NCI-H774 (cell line): Measurements from ENCODE around the gene SIRPA.

ENCODE experiments used
- DNase-seq: peaks from one replicate; lab custom pipeline; 2025; lab: John Stamatoyannopoulos, UW

SIRPA gene

DNA sequence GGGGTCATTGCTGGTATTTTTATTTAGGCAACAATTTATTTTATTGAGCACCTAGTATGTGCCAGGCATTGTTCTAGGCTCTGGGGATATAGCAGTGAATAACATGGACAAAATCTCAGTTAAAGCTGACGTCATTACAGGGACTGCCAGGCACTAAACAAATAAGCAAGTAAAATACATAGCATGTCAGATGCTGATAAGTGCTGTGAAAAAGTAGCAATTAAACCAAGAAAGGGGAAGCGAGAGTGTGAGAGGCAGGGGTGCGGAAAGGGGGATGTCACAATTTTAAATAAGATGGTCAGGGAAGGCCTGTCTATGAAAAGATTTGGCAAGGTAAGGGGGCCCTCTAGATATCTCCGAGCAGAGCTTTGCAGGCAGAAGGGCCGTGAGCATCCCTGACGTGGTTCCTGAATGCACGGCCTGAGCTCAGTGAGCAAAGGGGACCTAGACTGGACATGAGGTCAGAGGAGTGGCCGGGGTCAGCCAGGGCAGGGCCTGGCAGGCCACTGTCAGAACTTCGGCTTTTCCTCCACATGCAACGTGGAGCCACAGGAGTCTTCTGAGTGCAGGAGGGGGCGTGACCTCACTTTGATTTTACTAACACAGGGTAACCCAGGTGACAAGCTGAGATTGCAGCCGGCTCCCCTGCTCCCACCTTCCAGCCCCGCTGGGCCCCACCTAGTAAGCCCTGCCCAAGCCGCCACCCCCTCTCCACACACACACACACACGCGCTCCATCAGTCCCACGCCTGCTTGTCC lies 24.2 kb upstream of the SIRPA start:
- no peak for DNase-seq

DNA sequence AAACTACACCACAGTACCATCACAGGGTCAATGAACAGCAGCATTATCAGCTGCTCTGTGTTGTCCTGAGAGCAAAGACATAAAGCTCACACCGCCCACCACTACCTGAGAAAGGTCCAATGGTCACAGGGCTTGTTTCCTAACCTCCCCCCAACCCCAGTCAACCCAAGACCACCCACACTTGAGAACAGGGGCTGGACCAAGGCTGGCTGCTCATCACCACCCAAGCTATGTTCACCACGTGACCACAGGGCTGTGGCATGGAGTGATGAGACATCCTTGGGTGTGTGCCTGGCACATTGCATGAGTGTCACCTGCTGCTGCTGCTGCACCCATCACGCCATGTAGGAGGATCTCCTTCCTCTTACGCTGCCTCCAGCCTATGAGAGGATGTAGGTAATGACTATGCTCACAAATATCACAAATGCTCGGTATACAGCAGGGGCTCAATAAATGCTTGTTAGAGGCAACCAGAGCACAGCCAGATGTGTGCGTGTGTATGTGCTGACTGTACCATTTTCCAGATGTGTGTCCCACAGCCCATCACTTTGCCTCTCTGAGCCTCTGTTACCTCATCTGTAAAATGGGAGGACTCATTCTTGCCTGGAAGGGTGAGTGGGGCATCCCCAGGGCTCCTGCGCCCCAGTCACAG lies 23.3 kb upstream of the SIRPA start:
- DNase-seq = no peak

DNA sequence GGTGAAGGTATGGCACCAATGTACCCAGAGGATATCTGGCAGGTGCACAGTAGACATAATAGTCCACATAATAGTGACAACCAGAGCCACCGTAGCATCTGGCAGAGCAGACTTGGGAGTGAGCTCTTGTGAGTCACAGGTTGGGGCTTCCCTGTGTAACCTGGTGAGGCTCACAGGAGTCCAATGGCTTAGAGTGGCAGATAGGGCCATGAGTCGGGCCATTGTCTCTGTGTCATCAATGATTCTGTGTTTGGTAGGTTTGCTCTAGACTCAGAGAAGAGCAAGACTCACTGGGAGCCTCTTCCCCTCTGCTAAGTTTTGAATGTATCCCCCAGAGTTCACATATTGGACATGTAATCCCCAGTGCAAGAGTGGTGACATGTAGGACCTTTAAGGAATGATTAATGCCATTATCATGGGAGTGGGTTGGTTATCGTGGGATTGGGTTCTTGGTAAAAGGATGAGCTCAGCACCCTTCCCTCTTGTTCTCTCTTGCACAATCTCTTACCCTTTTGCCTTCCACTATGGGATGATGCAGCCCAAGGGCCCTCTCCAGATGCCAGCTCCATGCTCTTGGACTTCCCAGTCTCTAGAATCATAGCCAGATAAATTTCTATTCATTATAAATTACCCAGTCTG lies 22.6 kb upstream of the SIRPA start:
- DNase-seq = no peak

DNA sequence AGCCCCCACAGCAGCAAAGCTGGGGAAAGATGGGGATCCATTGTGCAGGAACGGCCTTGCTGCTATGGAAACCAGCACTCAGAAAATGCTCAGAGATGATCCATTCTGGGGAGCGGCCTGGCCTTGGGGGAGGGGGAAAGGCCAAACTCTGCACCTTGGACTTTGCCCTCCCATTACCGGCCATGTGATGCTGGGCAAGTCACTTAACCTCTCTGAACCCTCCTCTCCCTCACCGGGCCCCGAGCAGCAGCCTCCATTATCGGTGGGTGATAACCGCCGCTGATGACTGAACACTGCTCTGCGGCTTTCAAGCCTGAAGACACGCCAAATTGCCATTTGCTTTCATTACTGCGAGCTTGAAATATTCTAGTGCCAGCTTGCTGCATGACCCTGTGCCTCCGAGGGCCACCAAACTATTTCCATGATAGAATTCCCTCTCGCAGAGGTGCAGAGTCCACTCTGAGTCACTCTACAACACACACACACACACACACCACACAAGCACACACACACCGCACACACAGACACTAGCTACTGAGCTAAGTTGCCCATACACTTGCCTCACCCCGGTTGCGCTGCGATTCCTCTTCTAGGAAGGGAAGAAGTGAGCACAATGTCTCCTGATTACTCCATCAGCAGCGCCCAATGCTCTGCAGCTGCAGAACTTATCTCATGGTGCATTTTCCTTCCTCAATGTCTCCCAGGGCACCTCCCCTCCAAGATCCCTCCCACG lies 20.6 kb upstream of the SIRPA start:
- DNase-seq = no peak

DNA sequence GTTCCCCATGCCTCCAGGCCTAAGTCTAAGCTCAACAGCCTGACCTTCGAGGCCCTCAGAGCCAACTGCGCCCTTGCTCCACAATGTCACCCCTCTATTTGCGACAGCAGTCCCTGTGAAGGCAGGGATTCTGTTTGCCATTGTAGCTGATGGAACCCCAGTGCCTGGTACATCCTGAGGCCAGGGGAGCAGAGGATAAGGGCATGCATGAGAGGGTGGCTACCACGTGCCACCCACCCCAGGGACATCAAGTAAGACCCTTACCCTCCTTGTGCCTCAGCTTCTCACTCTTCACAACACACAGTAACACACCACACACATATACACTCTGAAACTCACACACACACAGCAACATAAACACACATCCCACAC lies 20.0 kb upstream of the SIRPA start:
- DNase-seq = no peak

DNA sequence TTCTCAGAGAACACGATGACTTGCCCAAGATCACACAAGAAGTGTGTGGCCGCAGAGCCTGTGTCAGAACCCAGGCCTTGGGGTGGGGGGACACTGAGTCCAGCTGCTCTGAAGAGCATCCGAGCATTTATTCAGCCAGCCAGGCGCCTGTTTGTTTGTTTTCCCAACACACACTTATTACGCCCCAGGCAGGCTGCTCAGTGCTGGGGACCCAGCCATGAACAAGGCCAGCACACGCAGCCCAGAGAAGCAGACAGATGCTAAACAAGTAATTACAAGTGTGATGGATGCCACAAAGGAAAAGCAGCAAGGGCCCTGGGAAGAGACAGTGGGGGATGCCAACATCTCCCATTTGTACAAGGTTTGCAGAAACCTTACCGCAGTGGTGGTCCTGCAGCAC lies 19.4 kb upstream of the SIRPA start:
- DNase-seq = no peak

DNA sequence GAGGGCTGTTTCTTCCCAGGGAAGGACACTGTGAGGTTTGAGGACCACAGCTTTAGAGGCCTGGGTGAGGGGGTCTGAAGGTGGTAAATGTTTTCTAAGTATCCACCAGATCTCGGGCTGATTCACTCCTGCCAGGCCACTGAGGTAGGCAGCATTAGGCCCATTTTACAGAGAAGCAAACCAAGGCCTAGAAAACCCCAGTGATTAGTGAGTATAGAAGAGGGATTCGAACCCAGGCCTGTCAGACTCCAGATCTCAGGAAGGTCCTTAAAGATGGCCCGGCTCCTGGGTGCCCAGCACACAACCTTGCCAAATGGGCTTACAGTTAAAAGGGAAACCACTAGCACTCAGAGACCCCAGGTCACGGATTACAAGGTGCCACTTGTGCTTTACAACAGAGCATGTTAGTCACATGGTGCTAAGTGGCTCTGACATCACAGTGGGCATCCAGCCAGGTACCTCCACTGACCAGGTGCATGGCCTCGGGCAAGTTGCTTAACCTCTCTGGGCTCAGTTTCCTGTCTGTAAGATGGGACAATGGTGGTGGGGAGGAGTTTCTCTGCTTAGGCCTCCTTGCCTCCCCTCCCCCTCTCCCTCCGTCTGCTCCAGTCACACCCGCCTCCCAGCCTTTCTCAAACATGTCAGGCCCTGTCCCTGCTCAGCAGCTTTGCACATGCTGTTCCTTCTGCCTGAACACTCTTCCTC lies 18.8 kb upstream of the SIRPA start:
- no peak for DNase-seq

DNA sequence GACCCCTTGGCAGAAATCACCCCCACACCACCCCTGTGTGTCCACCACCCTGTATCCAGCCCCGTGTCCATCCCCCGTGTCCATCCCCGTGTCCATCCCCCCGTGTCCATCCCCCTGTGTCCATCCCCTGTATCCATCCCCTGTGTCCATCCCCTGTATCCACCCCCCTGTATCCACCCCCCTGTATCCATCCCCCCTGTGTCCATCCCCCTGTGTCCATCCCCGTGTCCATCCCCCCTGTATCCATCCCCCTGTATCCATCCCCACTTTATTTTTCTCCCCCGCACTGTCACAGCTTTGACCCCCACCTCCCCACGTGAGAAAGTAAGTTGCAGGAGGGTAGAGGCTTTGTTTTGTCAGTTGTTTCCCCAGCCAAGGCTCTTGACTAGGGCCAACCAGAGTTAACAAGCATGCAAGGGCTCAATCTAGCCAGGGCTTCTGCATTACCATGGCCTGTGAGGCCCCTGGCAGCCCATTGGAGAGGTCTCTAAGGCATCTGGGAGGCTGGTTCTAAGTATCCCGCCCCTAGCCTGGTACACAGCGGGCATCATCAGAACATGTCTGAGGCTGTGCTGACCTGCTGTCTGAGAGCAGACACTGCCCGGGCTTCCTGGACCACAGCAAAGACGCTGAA lies 18.1 kb upstream of the SIRPA start:
- DNase-seq = no peak

DNA sequence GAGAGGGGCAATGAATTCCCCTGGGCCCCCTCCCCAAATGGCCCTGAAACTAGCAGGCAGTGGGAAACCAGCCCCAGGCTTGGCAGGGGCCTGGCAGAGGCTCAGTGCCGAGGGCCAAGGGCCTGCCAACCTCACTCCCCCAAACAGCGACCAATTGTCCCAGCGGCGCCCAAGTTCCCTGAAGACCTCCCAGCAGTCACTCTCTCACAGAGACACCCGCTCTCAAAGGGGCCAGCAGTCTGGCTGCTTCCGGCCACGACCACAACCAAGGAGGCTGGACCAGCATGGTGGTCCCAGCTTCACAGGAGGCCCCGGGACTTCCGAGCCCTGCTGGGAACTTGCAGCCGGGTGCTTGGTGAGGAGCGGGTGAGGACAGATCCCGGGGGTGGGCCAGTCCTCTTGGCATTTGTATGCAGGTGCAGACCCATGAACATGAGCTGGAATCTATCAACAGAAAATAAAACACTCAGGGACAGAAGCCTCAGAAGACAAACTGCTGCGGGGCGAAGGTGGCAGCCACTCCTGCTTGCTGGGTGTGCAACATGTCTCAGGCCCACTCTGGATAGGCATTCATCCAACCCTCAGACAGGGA lies 17.5 kb upstream of the SIRPA start:
- DNase-seq = no peak

DNA sequence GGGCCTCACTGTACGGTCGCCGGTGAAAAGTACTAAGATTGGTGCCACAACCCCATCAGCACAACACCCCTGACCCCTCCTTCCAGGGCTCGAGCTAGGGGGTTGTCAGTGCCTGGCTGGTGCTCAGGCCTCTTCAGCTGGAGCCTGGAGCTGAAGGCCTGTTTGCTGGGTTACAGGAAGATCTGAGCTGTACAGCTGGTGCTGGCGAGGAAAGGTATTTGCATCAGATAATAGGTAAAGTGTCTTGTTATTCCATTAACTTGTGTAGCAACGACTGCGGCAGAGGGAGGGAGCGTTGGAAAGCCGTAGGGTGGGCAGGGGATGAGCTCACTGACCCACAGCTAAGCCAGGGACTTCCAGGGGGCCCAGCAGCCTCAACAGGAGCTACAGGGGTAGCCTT lies 15.8 kb upstream of the SIRPA start:
- DNase-seq = no peak

DNA sequence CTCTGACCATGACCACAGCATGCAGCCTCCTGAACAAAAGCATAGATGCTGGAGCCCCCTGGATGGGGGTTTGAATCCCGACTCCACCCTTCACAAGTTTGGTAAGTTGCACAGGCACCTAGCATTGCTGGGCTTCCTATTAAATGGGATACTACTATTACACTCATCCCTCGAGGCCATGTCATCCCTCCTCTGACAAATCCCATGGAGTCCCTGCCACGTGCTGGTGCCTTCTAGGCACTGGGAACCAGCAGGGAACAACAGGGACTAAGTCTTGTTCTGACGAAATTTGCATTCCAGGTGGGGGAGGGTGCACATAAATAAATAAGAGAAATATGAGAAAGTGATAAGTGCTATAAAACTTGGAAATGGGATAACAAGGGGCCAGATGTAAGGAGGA lies 15.3 kb upstream of the SIRPA start:
- DNase-seq = no peak

DNA sequence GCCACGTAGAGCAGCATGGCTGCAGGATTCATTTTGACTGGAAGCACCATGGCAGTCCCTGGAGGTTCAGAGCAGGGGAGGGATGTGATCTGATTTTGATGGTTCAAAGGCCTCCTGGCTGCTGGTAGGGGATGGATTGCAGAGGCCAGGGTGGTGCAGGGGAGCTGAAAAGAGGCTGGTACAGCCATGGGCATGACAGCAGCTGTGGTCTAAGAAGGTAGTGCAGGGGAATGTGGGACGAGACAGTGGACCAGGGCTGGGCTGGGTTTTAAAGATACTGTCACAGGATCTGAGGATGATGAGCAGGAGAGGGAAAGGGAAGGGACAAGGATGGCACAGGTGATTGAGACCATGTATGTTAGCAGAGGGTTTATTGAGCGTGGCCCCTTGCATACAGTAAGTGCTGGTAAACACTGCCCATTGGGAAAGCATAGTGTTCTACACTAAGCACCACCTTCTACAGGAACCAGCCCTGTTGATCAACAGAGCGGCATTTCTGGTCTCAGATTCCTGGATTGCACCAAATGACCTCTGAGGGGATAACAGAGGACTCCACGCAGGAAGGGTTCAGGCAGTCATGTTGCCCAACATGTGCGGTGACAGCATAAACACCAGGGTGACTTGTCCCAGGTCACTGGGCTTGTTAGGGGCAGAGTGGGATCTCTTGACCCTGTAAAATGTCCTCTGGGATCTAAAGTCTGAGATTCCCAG lies 14.5 kb upstream of the SIRPA start:
- DNase-seq = no peak

DNA sequence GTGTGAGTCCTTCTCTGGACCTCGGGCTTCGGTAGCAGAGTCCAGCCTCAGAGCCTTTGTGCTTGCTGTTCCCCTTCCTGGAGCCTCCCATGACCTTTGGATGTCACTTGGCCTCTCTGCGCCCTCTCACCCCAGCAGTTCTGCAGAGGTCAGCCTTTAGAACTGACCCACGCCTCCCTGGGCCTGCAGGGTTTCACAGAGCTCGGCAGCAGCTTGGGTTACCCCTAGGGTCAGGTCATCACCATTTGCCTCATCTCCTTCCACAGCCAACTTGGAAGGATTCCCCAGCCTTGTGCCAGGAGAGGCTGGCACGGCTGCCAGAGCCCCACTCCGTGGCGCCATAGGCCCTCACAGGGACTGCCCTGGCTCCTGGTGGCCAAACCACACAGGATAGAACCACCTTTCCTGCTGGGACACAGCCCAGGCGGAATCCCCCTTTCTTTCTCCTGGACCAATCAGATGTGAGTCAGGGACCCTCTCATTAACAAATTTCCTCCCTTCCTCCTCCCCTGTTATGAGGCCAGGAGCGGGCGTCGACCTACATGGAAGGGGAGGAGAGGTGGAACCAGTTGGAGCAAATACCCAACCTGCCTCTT lies 13.9 kb upstream of the SIRPA start:
- no peak for DNase-seq

DNA sequence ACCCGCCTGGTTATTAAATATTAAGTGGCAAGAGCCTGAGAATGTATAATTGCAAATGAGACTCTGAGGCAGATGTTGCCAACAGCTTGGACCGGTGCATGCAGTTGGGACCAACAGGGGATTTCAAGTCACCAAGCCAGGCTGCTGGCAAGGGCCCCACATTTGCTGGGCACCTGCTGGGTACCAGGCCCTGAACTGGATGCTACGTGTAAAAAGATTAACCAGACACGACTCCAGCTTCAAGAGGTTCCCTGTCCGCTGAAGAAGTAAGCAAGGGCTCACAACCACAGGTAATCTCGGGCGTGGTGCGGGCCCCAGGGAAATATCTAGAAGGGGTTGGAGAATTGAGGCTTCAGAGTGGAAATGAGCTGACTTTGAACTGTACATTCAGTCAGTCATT lies 13.2 kb upstream of the SIRPA start:
- no peak for DNase-seq

DNA sequence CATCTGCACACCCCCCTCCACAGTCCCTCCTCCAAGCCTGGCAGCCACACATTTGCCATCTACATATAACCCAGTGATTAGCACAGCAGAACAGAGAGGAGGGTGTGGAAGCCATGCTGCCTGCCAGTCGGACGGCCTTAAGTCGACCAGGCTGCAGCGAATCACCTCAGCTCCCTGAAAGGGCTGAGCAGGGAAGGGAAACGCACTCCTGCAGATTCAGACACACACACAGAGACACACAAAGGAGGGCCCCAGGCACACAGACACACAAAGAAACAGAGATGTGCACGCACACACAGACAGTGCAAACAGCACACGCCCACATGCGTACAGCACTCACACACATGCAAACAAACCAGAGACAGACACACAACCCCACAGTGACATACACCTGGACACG lies 11.2 kb upstream of the SIRPA start:
- DNase-seq = no peak

DNA sequence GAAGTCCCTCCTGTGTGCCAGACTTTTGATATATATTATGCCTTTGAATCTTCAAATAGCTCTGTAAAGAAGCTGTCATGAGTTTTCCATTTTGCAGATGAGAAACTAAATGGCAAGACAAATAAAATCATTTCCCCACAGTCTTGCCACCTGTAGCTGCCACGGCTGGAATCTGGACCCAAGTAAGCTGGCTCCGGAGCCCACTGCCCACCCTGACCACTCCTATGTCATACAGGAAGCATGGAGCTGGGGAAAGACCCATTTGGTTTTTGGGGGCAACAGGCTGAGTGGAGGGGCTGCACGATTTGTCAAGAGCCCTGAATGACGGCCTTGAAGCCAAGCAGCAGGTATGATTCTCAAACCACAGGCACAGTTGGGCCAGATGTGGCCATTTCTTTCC lies 10.0 kb upstream of the SIRPA start:
- DNase-seq = no peak

DNA sequence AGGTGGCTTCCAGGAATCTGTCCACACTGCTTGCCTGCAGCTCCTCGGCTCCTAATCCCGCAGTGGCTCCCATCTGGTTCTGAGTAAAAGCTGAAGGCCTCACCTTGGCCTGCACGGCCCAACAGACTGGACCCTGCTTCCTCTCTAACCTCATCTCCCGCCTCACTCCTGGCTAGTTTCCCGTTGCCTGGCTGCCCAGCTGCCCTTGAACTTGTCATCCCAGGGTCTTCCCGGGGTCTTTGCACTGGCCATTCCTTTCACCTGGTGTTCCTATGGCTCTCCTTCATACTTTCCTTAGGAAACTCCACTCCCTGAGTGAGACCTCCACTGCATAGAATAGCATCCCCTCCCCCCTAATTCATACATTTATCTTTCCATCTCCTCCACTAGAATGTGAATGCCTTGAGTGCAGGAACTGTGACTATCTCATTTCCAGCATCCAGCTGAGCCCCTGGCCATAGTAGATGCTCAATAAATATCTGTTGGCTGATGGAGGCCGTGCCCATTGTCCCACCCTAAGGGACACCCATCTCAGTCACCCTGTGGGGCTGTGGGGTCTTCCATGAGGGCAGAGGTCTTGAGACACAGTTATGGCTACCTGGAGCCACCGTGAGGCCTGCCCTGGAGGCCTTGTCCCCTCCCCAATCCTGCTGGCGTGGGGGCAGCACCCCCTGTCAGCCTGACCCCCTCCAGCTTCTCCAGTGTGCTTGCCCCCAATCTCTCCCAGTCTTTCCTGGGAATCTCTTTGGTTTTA lies 9.1 kb upstream of the SIRPA start:
- no peak for DNase-seq

DNA sequence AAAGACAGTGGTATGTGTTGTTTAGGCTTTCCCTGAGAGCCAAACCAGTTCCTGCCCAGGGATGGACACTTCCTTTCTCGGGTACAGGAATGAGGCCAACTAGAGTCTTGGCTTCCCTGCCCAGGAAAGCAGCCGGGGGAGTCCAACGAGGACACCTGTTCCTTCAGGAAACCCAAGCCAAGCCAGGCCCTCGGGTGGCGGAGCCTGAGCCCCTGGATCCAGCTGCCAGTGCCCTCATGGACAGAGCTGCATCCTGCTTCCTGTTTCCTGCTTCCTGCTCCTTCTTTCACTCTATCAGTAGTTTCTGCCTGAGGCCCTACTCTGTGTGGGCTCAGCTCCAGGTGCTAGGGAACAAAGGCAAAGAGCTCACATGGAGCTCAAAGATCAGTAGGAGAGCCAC lies 7.9 kb upstream of the SIRPA start:
- DNase-seq = no peak

DNA sequence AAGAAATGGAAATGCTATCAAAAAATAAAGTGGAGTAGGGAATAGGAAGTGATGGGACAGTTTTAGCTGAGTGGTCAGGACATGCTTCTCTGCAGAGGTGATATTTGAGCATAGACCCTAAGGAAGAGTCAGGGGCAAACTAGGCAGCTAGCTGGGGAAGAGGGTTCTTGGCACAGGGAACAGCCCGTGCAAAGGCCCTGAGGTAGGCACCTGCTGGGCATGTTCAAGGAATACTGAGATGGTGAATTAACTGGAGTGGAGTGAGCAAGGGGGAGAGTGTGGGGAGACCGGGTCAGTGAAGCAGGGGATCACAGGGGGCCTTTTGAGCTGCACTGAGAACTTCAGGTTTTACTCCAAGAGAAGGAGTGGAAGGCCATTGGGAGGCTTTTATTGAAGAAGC lies 7.5 kb upstream of the SIRPA start:
- no peak for DNase-seq
